HepG2 (cell line): ENCODE results near the gene ZNF22. TPM values are rescaled to one million over a fixed set of nuclear protein-coding genes. Genes with fewer than 3 reads are reported as not detected.
A peak's percentile ranks its signal among the peaks of the same experiment; 100 is the strongest.

Experiments
- ATAC-seq: fragments of 200-7000 bp; cut with Tn5 transposase; 3 replicates; pipeline ENCODE4 v1.9.1; 2020; ENCODE audit warnings: mild to moderate bottlenecking, moderate library complexity
- BruUV-seq: library from RNA; stranded (reverse); fragments of 400-500 nt; replicated peaks from 2 replicates; lab custom pipeline; 2021; lab: Mats Ljungman, UMichigan
- CTCF ChIA-PET: fragments of 300-600 bp; formaldehyde crosslinking; extraction: SDS; loops from one replicate; lab custom pipeline; 2021; ENCODE audit warnings: low total read pairs, inconsistent platforms, low intra/inter-chr PET ratio; lab: Yijun Ruan, JAX
- POLR2A ChIA-PET: fragments of 350-600 bp; sonication (Branson Sonifier 250); formaldehyde crosslinking; loops from one replicate; lab custom pipeline; 2020; ENCODE audit warnings: antibody characterized with exemption, inconsistent platforms; lab: Yijun Ruan, JAX
- DNase-seq: peaks from one replicate; pipeline ENCODE4 v3.0.0-alpha.2; 2015; ENCODE audit warnings: low spot score
- FAIRE-seq: peaks from 3 replicates; lab custom pipeline; 2011; peaks lifted over from hg19 to GRCh38; lab: Jason Lieb, UNC
- H2AFZ ChIP-seq: one replicate; pipeline ENCODE4 v1.6.1; 2011; ENCODE audit warnings: low read length, inconsistent platforms
- H3K27ac ChIP-seq: fragments of 300-600 bp; 3 replicates; pipeline ENCODE4 v1.8.0; 2011; ENCODE audit warnings: mixed run types, mild to moderate bottlenecking, mixed read lengths, low read length, inconsistent platforms; ENCODE audit not compliant: insufficient read depth; ENCODE audit errors: extremely low read length
- H3K27me3 ChIP-seq, 2 experiments: fragments of 200-600 bp in 1 of 2; 2 replicates in 1 of 2; 3 replicates in 1 of 2; pipeline versions ENCODE4 v1.6.0 to v1.8.0; 2011; ENCODE audit warnings: low read length in 2 of 2, mild to moderate bottlenecking in 2 of 2, moderate library complexity in 2 of 2, inconsistent platforms in 1 of 2; ENCODE audit not compliant: insufficient read depth in 2 of 2, control insufficient read depth in 1 of 2
- H3K36me3 ChIP-seq, 2 experiments: fragments of 200-600 bp in 1 of 2; replicated peaks in 1 of 2; 2 replicates in 1 of 2; 3 replicates in 1 of 2; pipeline versions ENCODE4 v1.5.1 to v1.8.0; 2011; ENCODE audit warnings: low read length in 2 of 2, inconsistent platforms in 1 of 2; ENCODE audit not compliant: insufficient read depth in 2 of 2, control insufficient read depth in 1 of 2
- H3K4me1 ChIP-seq: 2 replicates; pipeline ENCODE4 v1.5.1; 2012; ENCODE audit warnings: low read length, inconsistent platforms; ENCODE audit not compliant: insufficient read depth
- H3K4me2 ChIP-seq: 2 replicates; pipeline ENCODE4 v1.6.0; 2011; ENCODE audit warnings: low read depth, low read length, inconsistent platforms
- H3K4me3 ChIP-seq, 3 experiments: fragments of 200-600 bp in 1 of 3; sonication (generic), shearing (Covaris generic) in 1 of 3; replicated peaks in 1 of 3; 2 replicates each; pipeline ENCODE4 v1.5.1; 2011 to 2016; ENCODE audit warnings: low read length in 3 of 3, inconsistent platforms in 2 of 3, low read depth in 2 of 3, mild to moderate bottlenecking in 2 of 3, control low read depth in 1 of 3, mixed read lengths in 1 of 3; ENCODE audit not compliant: insufficient read depth in 1 of 3
- H3K79me2 ChIP-seq: one replicate; pipeline ENCODE4 v1.6.1; 2011; ENCODE audit warnings: low read length, inconsistent platforms; ENCODE audit not compliant: insufficient read depth
- H3K9ac ChIP-seq: 2 replicates; pipeline ENCODE4 v1.6.0; 2011; ENCODE audit warnings: mild to moderate bottlenecking, low read depth, low read length, inconsistent platforms; ENCODE audit not compliant: insufficient read depth
- H3K9me3 ChIP-seq: 2 replicates; pipeline ENCODE4 v1.5.1; 2012; ENCODE audit warnings: mild to moderate bottlenecking, low read length
- H4K20me1 ChIP-seq: 2 replicates; pipeline ENCODE4 v1.6.0; 2011; ENCODE audit warnings: inconsistent platforms, mild to moderate bottlenecking, low read length, moderate library complexity; ENCODE audit not compliant: insufficient read depth
- KDM5B ChIP-seq: sonication (generic); formaldehyde crosslinking; IDR thresholded peaks from 2 replicates; pipeline ENCODE4 v1.4.0; 2020; ENCODE audit warnings: missing genetic modification reagents, mild to moderate bottlenecking, borderline replicate concordance
- NFKB2 ChIP-seq: sonication (generic); formaldehyde crosslinking; IDR thresholded peaks from 2 replicates; pipeline ENCODE4 v1.4.0; 2020; ENCODE audit warnings: missing genetic modification reagents, borderline replicate concordance
- TBX2 ChIP-seq: sonication (generic); formaldehyde crosslinking; IDR thresholded peaks from 2 replicates; pipeline ENCODE4 v1.5.0; 2020; ENCODE audit warnings: missing genetic modification reagents, mild to moderate bottlenecking, borderline replicate concordance
- ZFP36 ChIP-seq: fragments of 150-350 bp; IDR thresholded peaks from 2 replicates; pipeline ENCODE4 v1.6.1; 2018; ENCODE audit warnings: borderline replicate concordance, low read length, low read depth; ENCODE audit not compliant: partially characterized antibody
- ZNF574 ChIP-seq: sonication (generic); formaldehyde crosslinking; IDR thresholded peaks from 2 replicates; pipeline ENCODE4 v1.4.0; 2020; ENCODE audit warnings: missing genetic modification reagents
- WGBS: methylation state at CpG from one replicate; pipeline ENCODE4 v1.1.6; 2017; ENCODE audit warnings: low lambda C conversion rate; 5-methylcytosine and 5-hydroxymethylcytosine counted together
- in situ Hi-C: cut with HindIII; loops from 2 replicates; pipeline ENCODE4 v1.10.0; 2017; ENCODE audit warnings: low pct_unique_long_range_greater_than_20kb; ENCODE audit not compliant: extremely low pct_ligation_motif_present
- intact Hi-C: fragments of 100-400 bp; cut with micrococcal nuclease; formaldehyde crosslinking; loops from one replicate; pipeline ENCODE4 v1.10.0; 2022; ENCODE audit not compliant: unreplicated experiment
- polyA plus RNA-seq, 8 experiments: library from polyadenylated mRNA; depleted of rRNA in 3 of 8; stranded (reverse) in 7 of 8; unstranded in 1 of 8; fragments of >200 nt; fragmentation: Illumina TruSeq in 4 of 8; extraction: Trizol in 4 of 8; gene quantifications; 2 replicates each; pipeline versions ENCODE4 v1.2.1 to v1.2.3, GENCODE V29; 2011 to 2016; ENCODE audit warnings: low read depth in 4 of 8, missing spikeins in 1 of 8, mixed read lengths in 1 of 8; ENCODE audit not compliant: insufficient read depth in 1 of 8
- total RNA-seq, 5 experiments: library from RNA; depleted of rRNA; stranded (reverse); fragments of >200 nt; fragmentation: Illumina TruSeq; extraction: Trizol; gene quantifications; 2 replicates each; pipeline ENCODE4 v1.2.3, GENCODE V29; 2016; ENCODE audit warnings: low read depth in 1 of 5
- TF ChIP-seq, protein P1 (sequence below), 2 experiments: sonication (generic) in 1 of 2; formaldehyde crosslinking in 1 of 2; IDR thresholded peaks; 2 replicates each; pipeline versions ENCODE4 v1.6.1 to v1.9.0; 2014 to 2022; ENCODE audit warnings: antibody characterized with exemption in 1 of 2, borderline replicate concordance in 1 of 2, inconsistent platforms in 1 of 2, low read depth in 1 of 2, missing genetic modification reagents in 1 of 2
- TF ChIP-seq, protein P2 (sequence below): sonication (generic); formaldehyde crosslinking; IDR thresholded peaks from 2 replicates; pipeline ENCODE4 v1.4.0; 2020; ENCODE audit warnings: missing genetic modification reagents, mild to moderate bottlenecking, borderline replicate concordance
- TF ChIP-seq, protein P3 (sequence below): sonication (generic); formaldehyde crosslinking; IDR thresholded peaks from 2 replicates; pipeline ENCODE4 v1.4.0; 2020; ENCODE audit warnings: missing genetic modification reagents

ZNF22 gene
- total and polyA plus RNA-seq, 2 of the 13 experiments (the other 11 are each of a cell fraction or from before 2014, with no cell fraction given) = 0.40 to 1.3 TPM

DNA sequence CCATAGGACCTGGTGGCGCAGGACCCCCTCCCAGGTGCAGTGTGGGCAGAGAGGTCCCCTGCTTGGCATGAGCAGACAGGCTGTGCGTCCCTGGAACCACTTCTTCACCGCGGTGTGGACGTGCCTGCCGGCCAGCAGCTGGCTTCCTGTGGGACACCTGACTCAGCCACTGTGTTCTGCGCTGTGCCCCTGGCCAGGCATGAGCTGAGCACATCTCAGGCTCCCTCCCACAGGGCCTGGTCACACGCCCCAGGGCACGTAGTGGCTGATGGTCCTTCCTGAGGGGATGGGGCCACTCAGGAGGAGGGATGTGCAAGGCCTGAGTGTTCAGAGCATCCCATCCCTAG, 18.6 kb upstream of the ZNF22 start:
- no peak for ATAC-seq
- in situ Hi-C loops = no loop called here
- no peak for TF ChIP-seq ZNF574 (CRISPR knock-in tag)
- no peak for TF ChIP-seq TBX2
- no peak for TF ChIP-seq ZFP36
- TF ChIP-seq, protein P1, sequence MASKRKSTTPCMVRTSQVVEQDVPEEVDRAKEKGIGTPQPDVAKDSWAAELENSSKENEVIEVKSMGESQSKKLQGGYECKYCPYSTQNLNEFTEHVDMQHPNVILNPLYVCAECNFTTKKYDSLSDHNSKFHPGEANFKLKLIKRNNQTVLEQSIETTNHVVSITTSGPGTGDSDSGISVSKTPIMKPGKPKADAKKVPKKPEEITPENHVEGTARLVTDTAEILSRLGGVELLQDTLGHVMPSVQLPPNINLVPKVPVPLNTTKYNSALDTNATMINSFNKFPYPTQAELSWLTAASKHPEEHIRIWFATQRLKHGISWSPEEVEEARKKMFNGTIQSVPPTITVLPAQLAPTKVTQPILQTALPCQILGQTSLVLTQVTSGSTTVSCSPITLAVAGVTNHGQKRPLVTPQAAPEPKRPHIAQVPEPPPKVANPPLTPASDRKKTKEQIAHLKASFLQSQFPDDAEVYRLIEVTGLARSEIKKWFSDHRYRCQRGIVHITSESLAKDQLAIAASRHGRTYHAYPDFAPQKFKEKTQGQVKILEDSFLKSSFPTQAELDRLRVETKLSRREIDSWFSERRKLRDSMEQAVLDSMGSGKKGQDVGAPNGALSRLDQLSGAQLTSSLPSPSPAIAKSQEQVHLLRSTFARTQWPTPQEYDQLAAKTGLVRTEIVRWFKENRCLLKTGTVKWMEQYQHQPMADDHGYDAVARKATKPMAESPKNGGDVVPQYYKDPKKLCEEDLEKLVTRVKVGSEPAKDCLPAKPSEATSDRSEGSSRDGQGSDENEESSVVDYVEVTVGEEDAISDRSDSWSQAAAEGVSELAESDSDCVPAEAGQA (IDR thresholded peaks at IDR 0.05; ENCODE audit: low read depth) = no peak
- TF ChIP-seq, protein P1 (CRISPR knock-in tag; IDR thresholded peaks at IDR 0.05; ENCODE audit: borderline replicate concordance) = no peak
- TF ChIP-seq NFKB2 (CRISPR knock-in tag) = 0 out of 2 replicates have a peak, but pooled peaks have one; percentile 27
- TF ChIP-seq KDM5B = peak; percentile 36; the same call in 1 of the 2 replicates
- TF ChIP-seq, protein P2, sequence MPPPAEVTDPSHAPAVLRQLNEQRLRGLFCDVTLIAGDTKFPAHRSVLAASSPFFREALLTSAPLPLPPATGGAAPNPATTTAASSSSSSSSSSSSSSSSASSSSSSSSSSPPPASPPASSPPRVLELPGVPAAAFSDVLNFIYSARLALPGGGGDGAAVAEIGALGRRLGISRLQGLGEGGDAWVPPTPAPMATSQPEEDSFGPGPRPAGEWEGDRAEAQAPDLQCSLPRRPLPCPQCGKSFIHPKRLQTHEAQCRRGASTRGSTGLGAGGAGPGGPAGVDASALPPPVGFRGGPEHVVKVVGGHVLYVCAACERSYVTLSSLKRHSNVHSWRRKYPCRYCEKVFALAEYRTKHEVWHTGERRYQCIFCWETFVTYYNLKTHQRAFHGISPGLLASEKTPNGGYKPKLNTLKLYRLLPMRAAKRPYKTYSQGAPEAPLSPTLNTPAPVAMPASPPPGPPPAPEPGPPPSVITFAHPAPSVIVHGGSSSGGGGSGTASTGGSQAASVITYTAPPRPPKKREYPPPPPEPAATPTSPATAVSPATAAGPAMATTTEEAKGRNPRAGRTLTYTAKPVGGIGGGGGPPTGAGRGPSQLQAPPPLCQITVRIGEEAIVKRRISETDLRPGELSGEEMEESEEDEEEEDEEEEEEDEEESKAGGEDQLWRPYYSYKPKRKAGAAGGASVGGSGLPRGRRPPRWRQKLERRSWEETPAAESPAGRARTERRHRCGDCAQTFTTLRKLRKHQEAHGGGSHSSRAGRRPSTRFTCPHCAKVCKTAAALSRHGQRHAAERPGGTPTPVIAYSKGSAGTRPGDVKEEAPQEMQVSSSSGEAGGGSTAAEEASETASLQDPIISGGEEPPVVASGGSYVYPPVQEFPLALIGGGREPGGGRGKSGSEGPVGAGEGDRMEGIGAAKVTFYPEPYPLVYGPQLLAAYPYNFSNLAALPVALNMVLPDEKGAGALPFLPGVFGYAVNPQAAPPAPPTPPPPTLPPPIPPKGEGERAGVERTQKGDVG (CRISPR knock-in tag) = no peak
- TF ChIP-seq, protein P3, sequence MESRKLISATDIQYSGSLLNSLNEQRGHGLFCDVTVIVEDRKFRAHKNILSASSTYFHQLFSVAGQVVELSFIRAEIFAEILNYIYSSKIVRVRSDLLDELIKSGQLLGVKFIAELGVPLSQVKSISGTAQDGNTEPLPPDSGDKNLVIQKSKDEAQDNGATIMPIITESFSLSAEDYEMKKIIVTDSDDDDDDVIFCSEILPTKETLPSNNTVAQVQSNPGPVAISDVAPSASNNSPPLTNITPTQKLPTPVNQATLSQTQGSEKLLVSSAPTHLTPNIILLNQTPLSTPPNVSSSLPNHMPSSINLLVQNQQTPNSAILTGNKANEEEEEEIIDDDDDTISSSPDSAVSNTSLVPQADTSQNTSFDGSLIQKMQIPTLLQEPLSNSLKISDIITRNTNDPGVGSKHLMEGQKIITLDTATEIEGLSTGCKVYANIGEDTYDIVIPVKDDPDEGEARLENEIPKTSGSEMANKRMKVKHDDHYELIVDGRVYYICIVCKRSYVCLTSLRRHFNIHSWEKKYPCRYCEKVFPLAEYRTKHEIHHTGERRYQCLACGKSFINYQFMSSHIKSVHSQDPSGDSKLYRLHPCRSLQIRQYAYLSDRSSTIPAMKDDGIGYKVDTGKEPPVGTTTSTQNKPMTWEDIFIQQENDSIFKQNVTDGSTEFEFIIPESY = 0 out of 2 replicates have a peak, but pooled peaks have one; percentile 9

More for the DNA sequence above, 18.6 kb upstream of the ZNF22 start:
- Histone ChIP-seq H3K9ac (peak overlapping the region; percentile 72), H3K27me3 (no peaks in the 10 kb centered on the region; a peak in 1 of 5 replicates), H2AFZ (no peak overlapping the region), H3K27ac (peak overlapping the region; percentile 97), H3K4me1 (peaks cover 62% of the 10 kb centered on the region), H3K4me2 (0 out of 2 replicates have a peak overlapping the region, but pooled peaks have one; percentile 90), H3K9me3 (no peaks in the 10 kb centered on the region), H3K79me2 (peaks cover 25% of the 10 kb centered on the region), H3K36me3 (peaks cover 6 to 46% of the 10 kb centered on the region in 2 experiments; a peak in 3 of 5 replicates), H3K4me3 (no peak overlapping the region), H4K20me1 (peaks cover 15% of the 10 kb centered on the region)
- WGBS = 100% methylated on average over 7 of the region's 9 CpGs
- intact Hi-C loops = no loop called here
- POLR2A ChIA-PET = interaction anchor here (2.7 to 12.6 kb wide), 5 partner anchors 9 to 47 kb away, joined by 30 to 863 read pairs (median 215); partner anchors contain the start of genes RASSF4 and ZNF22
- DNase-seq (no peak), FAIRE-seq (no peak)
- no TSS peak for BruUV-seq
- CTCF ChIA-PET = no interaction called here
